ENCODE results near the gene LIMK1. TPM values are rescaled to one million over a fixed set of nuclear protein-coding genes. Genes with fewer than 3 reads are reported as not detected.

Gene LIMK1
- total and polyA plus RNA-seq, 2 experiments from 2014 or later, result 13.0 to 96.5 TPM

DNA sequence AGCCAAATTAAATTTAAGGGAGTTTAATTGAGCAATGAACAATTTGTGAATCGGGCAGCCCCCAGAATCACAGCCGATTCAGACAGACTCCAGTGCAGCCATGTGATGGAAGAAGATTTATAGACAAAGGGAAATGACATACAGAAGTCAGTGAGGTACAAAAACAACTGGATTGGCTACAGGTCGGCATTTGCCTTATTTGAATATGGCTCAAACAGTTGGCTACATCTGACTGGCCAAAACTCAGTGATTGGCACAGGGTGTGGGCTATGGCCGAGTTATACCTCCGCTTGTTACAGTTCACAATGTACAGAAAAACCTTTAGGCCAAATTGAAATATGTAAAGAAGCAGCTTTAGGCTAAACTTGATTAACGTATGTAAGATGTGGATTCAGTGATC is 59.8 kb downstream of the LIMK1 start:
- Histone ChIP-seq H3K79me2 (replicated peaks; ENCODE audit: insufficient read depth) (no peaks in the 10 kb centered on the region), H3F3A (replicated peaks; ENCODE audit: low read depth) (peaks cover 6% of the 10 kb centered on the region; the same call in 1 of the 2 replicates), H3K4me2 (no peak overlapping the region), H4K20me1 (replicated peaks; ENCODE audit: insufficient read depth) (no peaks in the 10 kb centered on the region), H3K9me2 (ENCODE audit: insufficient read depth) (no peaks in the 10 kb centered on the region), H3K4me3 (no peak overlapping the region), H3K4me1 (ENCODE audit: insufficient read depth) (peaks cover under 1% of the 10 kb centered on the region), H3K36me3 (ENCODE audit: insufficient read depth) (no peaks in the 10 kb centered on the region), H3K27me3 (ENCODE audit: insufficient read depth) (no peaks in the 10 kb centered on the region), H3K27ac (ENCODE audit: low read depth) (no peak overlapping the region), H2AFZ (no peak overlapping the region)
- H3K27me3 Mint-ChIP-seq (ENCODE audit: insufficient read depth, low read depth, poor library complexity), result peaks cover 4% of the 10 kb centered on the region
- no peak for ATAC-seq
- no peak overlapping the region for H3K4me3 Mint-ChIP-seq
- DNase-seq (ENCODE audit: low spot score), result no peak
- peaks cover 26% of the 10 kb centered on the region for H3K36me3 Mint-ChIP-seq (ENCODE audit: low read depth)
- H3K9me3 Mint-ChIP-seq, result peaks cover 47% of the 10 kb centered on the region
- no peak overlapping the region for H3K27ac Mint-ChIP-seq
- H3K4me1 Mint-ChIP-seq, result peaks cover 11% of the 10 kb centered on the region
- TF ChIP-seq, protein P1, sequence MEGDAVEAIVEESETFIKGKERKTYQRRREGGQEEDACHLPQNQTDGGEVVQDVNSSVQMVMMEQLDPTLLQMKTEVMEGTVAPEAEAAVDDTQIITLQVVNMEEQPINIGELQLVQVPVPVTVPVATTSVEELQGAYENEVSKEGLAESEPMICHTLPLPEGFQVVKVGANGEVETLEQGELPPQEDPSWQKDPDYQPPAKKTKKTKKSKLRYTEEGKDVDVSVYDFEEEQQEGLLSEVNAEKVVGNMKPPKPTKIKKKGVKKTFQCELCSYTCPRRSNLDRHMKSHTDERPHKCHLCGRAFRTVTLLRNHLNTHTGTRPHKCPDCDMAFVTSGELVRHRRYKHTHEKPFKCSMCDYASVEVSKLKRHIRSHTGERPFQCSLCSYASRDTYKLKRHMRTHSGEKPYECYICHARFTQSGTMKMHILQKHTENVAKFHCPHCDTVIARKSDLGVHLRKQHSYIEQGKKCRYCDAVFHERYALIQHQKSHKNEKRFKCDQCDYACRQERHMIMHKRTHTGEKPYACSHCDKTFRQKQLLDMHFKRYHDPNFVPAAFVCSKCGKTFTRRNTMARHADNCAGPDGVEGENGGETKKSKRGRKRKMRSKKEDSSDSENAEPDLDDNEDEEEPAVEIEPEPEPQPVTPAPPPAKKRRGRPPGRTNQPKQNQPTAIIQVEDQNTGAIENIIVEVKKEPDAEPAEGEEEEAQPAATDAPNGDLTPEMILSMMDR (conservative IDR thresholded peaks at IDR 0.05; ENCODE audit: low read depth in 2 of 2), result no peak
- TF ChIP-seq NANOG (IDR thresholded peaks at IDR 0.05; ENCODE audit: borderline replicate concordance) (no peak), STAT1 (IDR thresholded peaks at IDR 0.05; ENCODE audit: unreplicated experiment) (no peak), ZNF331 (CRISPR knock-in tag; IDR thresholded peaks at IDR 0.05; ENCODE audit: low read depth) (no peak), POLR2AphosphoS5 (IDR thresholded peaks at IDR 0.05; ENCODE audit: low read depth) (no peak), JUNB (IDR thresholded peaks at IDR 0.05; ENCODE audit: unreplicated experiment) (no peak), EZH2 (IDR thresholded peaks at IDR 0.05; ENCODE audit: low read depth, unreplicated experiment) (no peak), EZH2phosphoT487 (IDR thresholded peaks at IDR 0.05; ENCODE audit: unreplicated experiment) (no peak)
- TF ChIP-seq, protein P2, sequence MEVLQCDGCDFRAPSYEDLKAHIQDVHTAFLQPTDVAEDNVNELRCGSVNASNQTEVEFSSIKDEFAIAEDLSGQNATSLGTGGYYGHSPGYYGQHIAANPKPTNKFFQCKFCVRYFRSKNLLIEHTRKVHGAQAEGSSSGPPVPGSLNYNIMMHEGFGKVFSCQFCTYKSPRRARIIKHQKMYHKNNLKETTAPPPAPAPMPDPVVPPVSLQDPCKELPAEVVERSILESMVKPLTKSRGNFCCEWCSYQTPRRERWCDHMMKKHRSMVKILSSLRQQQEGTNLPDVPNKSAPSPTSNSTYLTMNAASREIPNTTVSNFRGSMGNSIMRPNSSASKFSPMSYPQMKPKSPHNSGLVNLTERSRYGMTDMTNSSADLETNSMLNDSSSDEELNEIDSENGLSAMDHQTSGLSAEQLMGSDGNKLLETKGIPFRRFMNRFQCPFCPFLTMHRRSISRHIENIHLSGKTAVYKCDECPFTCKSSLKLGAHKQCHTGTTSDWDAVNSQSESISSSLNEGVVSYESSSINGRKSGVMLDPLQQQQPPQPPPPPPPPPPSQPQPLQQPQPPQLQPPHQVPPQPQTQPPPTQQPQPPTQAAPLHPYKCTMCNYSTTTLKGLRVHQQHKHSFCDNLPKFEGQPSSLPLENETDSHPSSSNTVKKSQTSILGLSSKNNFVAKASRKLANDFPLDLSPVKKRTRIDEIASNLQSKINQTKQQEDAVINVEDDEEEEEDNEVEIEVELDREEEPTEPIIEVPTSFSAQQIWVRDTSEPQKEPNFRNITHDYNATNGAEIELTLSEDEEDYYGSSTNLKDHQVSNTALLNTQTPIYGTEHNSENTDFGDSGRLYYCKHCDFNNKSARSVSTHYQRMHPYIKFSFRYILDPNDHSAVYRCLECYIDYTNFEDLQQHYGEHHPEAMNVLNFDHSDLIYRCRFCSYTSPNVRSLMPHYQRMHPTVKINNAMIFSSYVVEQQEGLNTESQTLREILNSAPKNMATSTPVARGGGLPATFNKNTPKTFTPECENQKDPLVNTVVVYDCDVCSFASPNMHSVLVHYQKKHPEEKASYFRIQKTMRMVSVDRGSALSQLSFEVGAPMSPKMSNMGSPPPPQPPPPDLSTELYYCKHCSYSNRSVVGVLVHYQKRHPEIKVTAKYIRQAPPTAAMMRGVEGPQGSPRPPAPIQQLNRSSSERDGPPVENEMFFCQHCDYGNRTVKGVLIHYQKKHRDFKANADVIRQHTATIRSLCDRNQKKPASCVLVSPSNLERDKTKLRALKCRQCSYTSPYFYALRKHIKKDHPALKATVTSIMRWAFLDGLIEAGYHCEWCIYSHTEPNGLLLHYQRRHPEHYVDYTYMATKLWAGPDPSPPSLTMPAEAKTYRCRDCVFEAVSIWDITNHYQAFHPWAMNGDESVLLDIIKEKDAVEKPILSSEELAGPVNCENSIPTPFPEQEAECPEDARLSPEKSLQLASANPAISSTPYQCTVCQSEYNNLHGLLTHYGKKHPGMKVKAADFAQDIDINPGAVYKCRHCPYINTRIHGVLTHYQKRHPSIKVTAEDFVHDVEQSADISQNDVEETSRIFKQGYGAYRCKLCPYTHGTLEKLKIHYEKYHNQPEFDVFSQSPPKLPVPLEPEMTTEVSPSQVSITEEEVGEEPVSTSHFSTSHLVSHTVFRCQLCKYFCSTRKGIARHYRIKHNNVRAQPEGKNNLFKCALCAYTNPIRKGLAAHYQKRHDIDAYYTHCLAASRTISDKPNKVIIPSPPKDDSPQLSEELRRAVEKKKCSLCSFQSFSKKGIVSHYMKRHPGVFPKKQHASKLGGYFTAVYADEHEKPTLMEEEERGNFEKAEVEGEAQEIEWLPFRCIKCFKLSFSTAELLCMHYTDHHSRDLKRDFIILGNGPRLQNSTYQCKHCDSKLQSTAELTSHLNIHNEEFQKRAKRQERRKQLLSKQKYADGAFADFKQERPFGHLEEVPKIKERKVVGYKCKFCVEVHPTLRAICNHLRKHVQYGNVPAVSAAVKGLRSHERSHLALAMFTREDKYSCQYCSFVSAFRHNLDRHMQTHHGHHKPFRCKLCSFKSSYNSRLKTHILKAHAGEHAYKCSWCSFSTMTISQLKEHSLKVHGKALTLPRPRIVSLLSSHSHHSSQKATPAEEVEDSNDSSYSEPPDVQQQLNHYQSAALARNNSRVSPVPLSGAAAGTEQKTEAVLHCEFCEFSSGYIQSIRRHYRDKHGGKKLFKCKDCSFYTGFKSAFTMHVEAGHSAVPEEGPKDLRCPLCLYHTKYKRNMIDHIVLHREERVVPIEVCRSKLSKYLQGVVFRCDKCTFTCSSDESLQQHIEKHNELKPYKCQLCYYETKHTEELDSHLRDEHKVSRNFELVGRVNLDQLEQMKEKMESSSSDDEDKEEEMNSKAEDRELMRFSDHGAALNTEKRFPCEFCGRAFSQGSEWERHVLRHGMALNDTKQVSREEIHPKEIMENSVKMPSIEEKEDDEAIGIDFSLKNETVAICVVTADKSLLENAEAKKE (CRISPR knock-in tag; IDR thresholded peaks at IDR 0.05), result no peak
